Smooth muscle cell (in vitro differentiated cells): ENCODE measurements around the gene TGFB3. TPM values are rescaled to one million over a fixed set of nuclear protein-coding genes. Genes with fewer than 3 reads are reported as not detected.

Experiments used
- DNase-seq: peaks from one replicate; lab custom pipeline; 2025; ENCODE audit not compliant: unreplicated experiment; lab: John Stamatoyannopoulos, UW
- H2AFZ ChIP-seq: fragments of 200-600 bp; sonication (generic); 2 replicates; pipeline ENCODE4 v1.6.0; 2016; ENCODE audit warnings: antibody characterized with exemption, low read depth, mild to moderate bottlenecking
- H3F3A ChIP-seq: fragments of 200-600 bp; sonication (generic); 2 replicates; pipeline ENCODE4 v1.6.0; 2017; ENCODE audit warnings: antibody characterized with exemption, low read depth
- H3K27ac ChIP-seq: fragments of 200-600 bp; sonication (generic); 2 replicates; pipeline ENCODE4 v1.5.1; 2016; ENCODE audit warnings: low read depth, mild to moderate bottlenecking
- H3K27me3 ChIP-seq: fragments of 200-600 bp; sonication (generic); 2 replicates; pipeline ENCODE4 v1.6.1; 2016; ENCODE audit warnings: low read depth, mild to moderate bottlenecking
- H3K36me3 ChIP-seq: fragments of 200-600 bp; sonication (generic); 2 replicates; pipeline ENCODE4 v1.5.1; 2016; ENCODE audit warnings: low read depth
- H3K4me1 ChIP-seq: fragments of 200-600 bp; sonication (generic); 2 replicates; pipeline ENCODE4 v1.5.1; 2016; ENCODE audit warnings: low read depth
- H3K4me2 ChIP-seq: fragments of 200-600 bp; sonication (generic); 2 replicates; pipeline ENCODE4 v1.6.0; 2016; ENCODE audit warnings: mild to moderate bottlenecking
- H3K4me3 ChIP-seq: fragments of 200-600 bp; sonication (generic); 2 replicates; pipeline ENCODE4 v1.5.1; 2016; ENCODE audit warnings: mild to moderate bottlenecking
- H3K79me2 ChIP-seq: fragments of 200-600 bp; sonication (generic); 2 replicates; pipeline ENCODE4 v1.6.0; 2016; ENCODE audit warnings: low read depth, mild to moderate bottlenecking
- H3K9ac ChIP-seq: fragments of 200-600 bp; sonication (generic); 2 replicates; pipeline ENCODE4 v1.6.0; 2016; ENCODE audit warnings: low read depth
- H3K9me3 ChIP-seq: fragments of 200-600 bp; sonication (generic); replicated peaks from 2 replicates; pipeline ENCODE4 v1.5.1; 2016; ENCODE audit warnings: low read depth
- H4K20me1 ChIP-seq: fragments of 200-600 bp; sonication (generic); 2 replicates; pipeline ENCODE4 v1.6.0; 2016; ENCODE audit warnings: low read depth
- CTCF ChIP-seq: fragments of 200-600 bp; sonication (generic); IDR thresholded peaks from 2 replicates; pipeline ENCODE4 v1.5.1; 2017; ENCODE audit warnings: borderline replicate concordance, mild to moderate bottlenecking, antibody characterized with exemption; ENCODE audit not compliant: insufficient read depth, poor library complexity, severe bottlenecking
- WGBS: methylation state at CpG from one replicate; pipeline ENCODE4 v1.1.7; 2016; ENCODE audit warnings: low lambda C conversion rate; 5-methylcytosine and 5-hydroxymethylcytosine counted together
- polyA plus RNA-seq: library from polyadenylated mRNA; unstranded; fragments of >200 nt; fragmentation: Nextera tagmentation; extraction: Ambion mirVana; gene quantifications from 2 replicates; pipeline ENCODE4 v1.2.1, GENCODE V29; 2016
- total RNA-seq: library from RNA; depleted of rRNA; stranded (reverse); fragments of >200 nt; gene quantifications from 2 replicates; pipeline ENCODE4 v1.2.3, GENCODE V29; 2014

TGFB3 gene
- total and polyA plus RNA-seq, 2 experiments from 2014 or later, result 63.4 to 103 TPM

GRCh38 chr14:75970989-75971388, 10.8 kb downstream of the TGFB3 start:
- H3K9me3 ChIP-seq, result no peaks in the 10 kb centered on the region
- H3K4me1 ChIP-seq, result no peaks in the 10 kb centered on the region
- DNase-seq, result no peak
- H3K27me3 ChIP-seq, result no peaks in the 10 kb centered on the region
- peaks cover 22% of the 10 kb centered on the region for H3K79me2 ChIP-seq
- peaks cover 38% of the 10 kb centered on the region for H4K20me1 ChIP-seq
- H2AFZ ChIP-seq, result no peak overlapping the region
- H3K36me3 ChIP-seq, result peaks cover 2% of the 10 kb centered on the region
- H3F3A ChIP-seq, result no peaks in the 10 kb centered on the region
- no peak for TF ChIP-seq CTCF
- 93% methylated on average over 9 of the region's 9 CpGs for whole genome bisulfite sequencing
- no peak overlapping the region for H3K9ac ChIP-seq
- H3K27ac ChIP-seq, result no peak overlapping the region
- no peak overlapping the region for H3K4me2 ChIP-seq
- no peak overlapping the region for H3K4me3 ChIP-seq

DNA sequence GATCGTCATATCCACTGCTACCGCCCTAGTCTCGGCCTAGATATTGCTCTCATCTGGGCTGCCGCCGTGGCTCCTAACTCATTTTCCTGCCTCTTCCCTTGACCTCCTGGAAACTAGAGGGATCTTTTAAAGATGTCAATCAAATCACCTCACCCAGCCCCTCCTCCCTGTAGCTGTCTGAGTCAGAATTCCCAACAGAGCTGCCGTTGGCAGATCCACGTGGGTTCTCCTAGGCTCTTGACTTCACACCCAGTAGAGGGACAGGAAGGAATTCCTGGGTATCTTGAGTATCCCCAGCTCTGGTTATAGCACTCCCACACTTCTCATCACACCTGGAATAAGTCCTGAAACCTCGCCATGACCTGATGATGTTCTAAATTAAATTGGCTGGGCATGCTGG, 11.9 kb downstream of the TGFB3 start:
- peaks cover 33% of the 10 kb centered on the region for H4K20me1 ChIP-seq
- H3K36me3 ChIP-seq, result peaks cover 13% of the 10 kb centered on the region
- no peaks in the 10 kb centered on the region for H3K27me3 ChIP-seq
- H3K4me3 ChIP-seq, result no peak overlapping the region
- H3K9ac ChIP-seq, result no peak overlapping the region
- no peak overlapping the region for H2AFZ ChIP-seq
- no peaks in the 10 kb centered on the region for H3K9me3 ChIP-seq
- H3K4me2 ChIP-seq, result no peak overlapping the region
- no peak for TF ChIP-seq CTCF
- no peaks in the 10 kb centered on the region for H3K4me1 ChIP-seq
- DNase-seq, result no peak
- H3K79me2 ChIP-seq, result peaks cover 14% of the 10 kb centered on the region
- H3K27ac ChIP-seq, result no peak overlapping the region
- 76% methylated on average over 8 of the region's 8 CpGs for WGBS
- no peaks in the 10 kb centered on the region for H3F3A ChIP-seq

DNA sequence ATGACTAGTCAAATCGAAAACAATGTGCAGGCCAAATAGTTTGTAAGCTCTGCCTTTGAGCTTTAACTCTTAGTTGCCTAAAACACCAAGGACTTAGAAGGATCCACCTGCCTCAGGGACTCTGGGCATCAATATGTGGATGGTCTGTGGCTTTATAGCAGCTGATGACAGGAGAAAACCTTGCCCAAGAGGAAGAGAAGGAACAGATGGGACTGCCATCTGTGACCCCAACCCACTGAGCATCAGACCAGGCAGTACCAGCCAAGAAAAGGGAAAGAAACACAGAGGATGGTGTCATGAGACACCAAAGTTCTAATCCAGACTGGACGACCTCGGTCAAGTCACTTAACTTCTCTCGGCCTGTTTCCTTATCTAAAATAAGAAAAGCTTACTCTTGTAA, 12.7 kb downstream of the TGFB3 start:
- H3K27ac ChIP-seq, result no peak overlapping the region
- H3K36me3 ChIP-seq, result peaks cover 13% of the 10 kb centered on the region

More for the DNA sequence above, 12.7 kb downstream of the TGFB3 start:
- peaks cover 33% of the 10 kb centered on the region for H4K20me1 ChIP-seq
- H3K9ac ChIP-seq, result no peak overlapping the region
- H3K4me1 ChIP-seq, result no peaks in the 10 kb centered on the region
- no peak for TF ChIP-seq CTCF
- no peaks in the 10 kb centered on the region for H3K9me3 ChIP-seq
- H3K27me3 ChIP-seq, result no peaks in the 10 kb centered on the region
- WGBS, result 82% methylated on average over 4 of the region's 4 CpGs
- H3K4me2 ChIP-seq, result no peak overlapping the region
- no peak overlapping the region for H3K4me3 ChIP-seq
- H3K79me2 ChIP-seq, result peaks cover 6% of the 10 kb centered on the region
- DNase-seq, result no peak
- no peaks in the 10 kb centered on the region for H3F3A ChIP-seq
- no peak overlapping the region for H2AFZ ChIP-seq
